Fibroblast of villous mesenchyme (primary cell): ENCODE measurements around the gene SDHD. TPM values are rescaled to one million over a fixed set of nuclear protein-coding genes. Genes with fewer than 3 reads are reported as not detected.
"Not testable (repeated sequence)": the region's sequence is repeated elsewhere in the genome, so short reads cannot be mapped to it uniquely, and the experiment has no call there.

Source experiments
- DNase-seq: peaks from one replicate; pipeline ENCODE4 v3.0.0-alpha.2; 2010; ENCODE audit warnings: low read depth
- H3K4me3 ChIP-seq: 2 replicates; pipeline ENCODE4 v1.5.1; 2011; ENCODE audit warnings: low read depth, mild to moderate bottlenecking, low read length
- total RNA-seq: library from RNA; depleted of rRNA; stranded (reverse); fragments of >200 nt; gene quantifications from 2 replicates; pipeline ENCODE4 v1.2.3, GENCODE V29; 2012
- TF ChIP-seq, protein P1 (sequence below): IDR thresholded peaks from 2 replicates; pipeline ENCODE4 v1.5.1; 2012; ENCODE audit warnings: low read depth, mild to moderate bottlenecking, low read length; ENCODE audit not compliant: insufficient read depth

SDHD gene
- total RNA-seq, 1 donor, result 140 TPM

DNA sequence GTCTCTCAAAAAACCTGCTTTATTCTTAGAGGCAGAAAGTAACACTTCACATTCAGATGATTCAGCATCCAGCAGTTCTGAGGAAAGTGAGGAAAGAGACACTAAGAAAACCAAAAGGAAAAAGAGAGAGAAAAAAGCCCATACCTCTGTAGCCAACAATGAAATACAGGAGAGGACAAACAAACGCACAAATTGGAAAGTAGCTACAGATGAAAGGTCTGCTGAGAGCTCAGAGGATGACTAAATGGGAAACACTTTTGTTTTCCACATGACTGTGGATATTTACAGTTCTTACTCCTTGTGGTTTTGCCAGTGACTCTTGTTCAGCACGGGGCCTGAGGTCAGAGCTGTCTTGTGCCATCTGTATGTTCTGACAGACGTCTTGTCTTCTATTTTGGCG is 3.9 kb upstream of the SDHD start:
- H3K4me3 ChIP-seq, result no peak overlapping the region
- TF ChIP-seq, protein P1, sequence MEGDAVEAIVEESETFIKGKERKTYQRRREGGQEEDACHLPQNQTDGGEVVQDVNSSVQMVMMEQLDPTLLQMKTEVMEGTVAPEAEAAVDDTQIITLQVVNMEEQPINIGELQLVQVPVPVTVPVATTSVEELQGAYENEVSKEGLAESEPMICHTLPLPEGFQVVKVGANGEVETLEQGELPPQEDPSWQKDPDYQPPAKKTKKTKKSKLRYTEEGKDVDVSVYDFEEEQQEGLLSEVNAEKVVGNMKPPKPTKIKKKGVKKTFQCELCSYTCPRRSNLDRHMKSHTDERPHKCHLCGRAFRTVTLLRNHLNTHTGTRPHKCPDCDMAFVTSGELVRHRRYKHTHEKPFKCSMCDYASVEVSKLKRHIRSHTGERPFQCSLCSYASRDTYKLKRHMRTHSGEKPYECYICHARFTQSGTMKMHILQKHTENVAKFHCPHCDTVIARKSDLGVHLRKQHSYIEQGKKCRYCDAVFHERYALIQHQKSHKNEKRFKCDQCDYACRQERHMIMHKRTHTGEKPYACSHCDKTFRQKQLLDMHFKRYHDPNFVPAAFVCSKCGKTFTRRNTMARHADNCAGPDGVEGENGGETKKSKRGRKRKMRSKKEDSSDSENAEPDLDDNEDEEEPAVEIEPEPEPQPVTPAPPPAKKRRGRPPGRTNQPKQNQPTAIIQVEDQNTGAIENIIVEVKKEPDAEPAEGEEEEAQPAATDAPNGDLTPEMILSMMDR, result no peak
- DNase-seq, result peak; percentile 93

DNA sequence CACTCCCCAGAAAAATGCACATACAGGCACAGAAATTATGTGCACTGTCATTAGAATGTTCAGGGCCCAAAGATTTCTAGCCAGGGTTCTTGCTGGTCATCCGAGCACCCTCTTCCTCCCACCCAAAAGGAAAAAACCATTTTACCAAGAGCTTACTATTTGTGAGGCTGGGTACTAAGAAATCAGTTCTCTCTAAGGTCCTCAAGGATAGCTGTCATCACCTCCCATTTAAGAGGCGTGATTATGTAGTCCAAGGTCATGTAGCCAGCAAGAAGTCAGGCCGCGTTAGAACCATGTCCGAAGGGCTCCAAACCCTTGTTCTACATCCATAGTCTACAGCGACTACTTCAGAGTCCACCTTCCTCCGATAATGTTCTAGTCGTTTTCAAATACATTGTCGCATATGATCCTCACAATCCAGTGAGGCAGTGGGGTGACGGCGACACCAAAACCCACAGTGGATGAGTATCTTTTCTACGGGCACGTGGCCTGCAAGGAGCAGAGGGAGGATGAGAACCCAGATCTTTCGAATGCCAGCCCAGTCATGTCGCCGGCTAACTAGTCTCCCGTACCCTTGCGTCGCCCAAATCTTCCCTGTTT is 751 bp upstream of the SDHD start:
- peak overlapping the region; percentile 100 for H3K4me3 ChIP-seq
- DNase-seq, result peak; percentile 24
- TF ChIP-seq, protein P1, result no peak

DNA sequence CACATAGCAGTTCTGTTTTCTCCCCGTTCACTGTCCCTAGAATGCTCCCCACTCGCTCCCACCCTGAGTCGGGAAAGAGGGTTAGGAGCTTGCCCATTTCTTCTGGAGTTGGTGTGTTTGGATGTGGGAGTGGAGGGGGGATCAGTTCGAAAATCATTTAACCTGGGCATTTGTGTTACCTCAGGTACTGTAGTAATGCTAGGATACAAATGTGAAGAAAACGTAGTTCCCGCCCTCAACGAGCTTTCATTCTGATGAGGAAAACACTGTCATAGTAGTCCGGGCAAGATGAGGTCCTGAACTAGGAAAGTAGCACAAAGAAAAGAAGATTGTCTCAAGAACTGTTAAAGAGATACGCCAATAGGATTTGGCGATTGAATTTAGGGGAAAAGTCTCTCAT is 539 bp downstream of the SDHD start:
- H3K4me3 ChIP-seq, result peak overlapping the region; percentile 100
- TF ChIP-seq, protein P1, result no peak
- DNase-seq, result no peak

DNA sequence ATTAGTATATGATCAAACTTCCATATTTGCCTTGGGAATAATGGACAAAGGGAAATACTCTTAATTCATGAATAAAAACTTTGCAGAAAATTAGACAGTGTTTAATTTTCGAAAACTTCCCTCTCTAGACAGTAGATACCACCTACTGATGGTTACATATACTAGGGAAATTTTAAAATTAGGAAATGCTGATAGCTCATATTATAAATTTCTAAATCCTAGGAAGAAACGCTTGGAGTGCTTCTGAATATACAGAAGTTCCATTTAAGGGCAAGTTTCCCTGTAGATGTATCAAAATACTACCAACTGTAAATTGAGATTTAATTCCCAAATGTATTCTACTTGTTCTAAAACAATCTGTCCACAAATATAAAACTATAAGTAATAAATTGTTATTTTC is 8.6 kb downstream of the SDHD start:
- not testable (repeated sequence) for DNase-seq, H3K4me3 ChIP-seq

DNA sequence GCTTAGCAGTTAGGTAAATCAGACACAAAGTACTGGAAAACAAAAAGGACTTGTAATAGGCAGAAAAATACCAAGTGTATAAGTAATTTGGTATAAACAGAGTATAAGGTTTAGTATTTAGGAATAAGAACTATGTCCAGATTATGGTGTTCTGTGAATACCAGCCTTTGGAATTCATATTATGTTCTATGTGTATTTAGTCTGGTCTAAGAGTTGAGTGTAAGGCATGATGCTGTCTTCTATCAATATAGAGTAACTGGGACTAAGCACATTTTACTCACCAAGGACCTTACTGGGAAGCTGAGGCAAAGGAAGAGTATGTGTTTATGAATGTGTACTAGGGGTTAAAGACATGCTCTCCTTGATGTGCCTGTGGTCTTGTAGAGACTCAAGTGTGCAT is 9.5 kb downstream of the SDHD start:
- TF ChIP-seq, protein P1, result no peak
- no peak overlapping the region for H3K4me3 ChIP-seq
- DNase-seq, result no peak

DNA sequence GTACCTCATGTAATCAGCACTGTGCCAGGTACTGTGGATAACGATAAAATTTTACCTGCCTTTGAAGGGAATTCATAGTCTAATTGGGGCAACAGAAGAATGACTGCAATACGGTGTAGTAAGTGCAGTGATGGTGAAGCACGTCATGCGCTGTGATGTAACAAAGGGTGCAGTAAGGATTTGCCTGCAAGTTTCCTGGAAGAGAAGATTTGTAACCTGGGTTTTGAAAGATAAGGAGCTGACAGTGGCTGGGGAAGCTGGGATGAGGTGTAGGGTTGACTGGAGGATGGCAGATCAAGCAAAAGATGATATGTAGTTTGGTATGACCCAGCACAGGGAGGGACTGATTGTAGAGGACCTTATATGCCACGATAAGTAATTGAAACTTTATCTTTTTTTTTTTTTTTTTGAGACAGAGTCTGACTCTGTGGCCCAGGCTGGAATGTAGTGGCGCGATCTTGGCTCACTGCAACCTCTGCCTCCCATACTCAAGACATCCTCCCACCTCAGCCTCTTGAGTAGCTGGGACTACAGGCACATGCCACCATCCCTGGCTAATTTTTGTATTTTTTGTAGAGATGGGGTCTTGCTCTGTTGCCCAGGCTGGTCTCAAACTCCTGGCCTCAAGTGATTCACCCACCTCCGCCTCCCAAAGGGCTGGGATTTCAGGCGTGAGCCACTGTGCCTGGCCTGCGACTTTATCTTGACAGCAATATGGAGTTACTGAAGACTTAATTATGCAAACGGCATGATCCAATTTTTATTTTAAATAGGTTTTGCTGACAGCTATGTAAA is 11.3 kb downstream of the SDHD start:
- H3K4me3 ChIP-seq, result no peak overlapping the region
- TF ChIP-seq, protein P1, result no peak
- DNase-seq, result no peak

DNA sequence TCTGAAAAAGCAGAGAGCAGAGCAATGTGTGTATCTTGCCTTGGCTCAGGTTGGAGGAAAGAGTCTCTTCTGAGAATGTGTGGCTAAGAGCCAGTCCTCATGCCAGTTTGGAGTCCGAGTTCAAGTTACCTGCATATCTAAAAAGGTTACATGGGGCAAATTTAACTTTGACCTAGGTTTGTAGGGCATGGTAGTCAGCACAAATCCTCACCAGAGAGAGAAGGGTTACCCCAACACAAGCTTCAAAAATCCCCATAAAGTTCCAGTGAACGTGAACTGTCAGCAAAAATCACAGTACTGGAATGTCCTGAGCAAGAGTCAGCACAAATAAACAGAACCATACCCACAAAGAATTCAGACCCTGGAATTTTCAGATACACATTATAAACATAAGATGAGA is 13.8 kb downstream of the SDHD start:
- peak; percentile 85 for DNase-seq
- H3K4me3 ChIP-seq, result no peak overlapping the region
- TF ChIP-seq, protein P1, result no peak
